ENCODE measurements around the gene MXI1. TPM values are rescaled to one million over a fixed set of nuclear protein-coding genes. Genes with fewer than 3 reads are reported as not detected.

MXI1 gene
- polyA plus RNA-seq, 1 experiment: 17.1 TPM

DNA sequence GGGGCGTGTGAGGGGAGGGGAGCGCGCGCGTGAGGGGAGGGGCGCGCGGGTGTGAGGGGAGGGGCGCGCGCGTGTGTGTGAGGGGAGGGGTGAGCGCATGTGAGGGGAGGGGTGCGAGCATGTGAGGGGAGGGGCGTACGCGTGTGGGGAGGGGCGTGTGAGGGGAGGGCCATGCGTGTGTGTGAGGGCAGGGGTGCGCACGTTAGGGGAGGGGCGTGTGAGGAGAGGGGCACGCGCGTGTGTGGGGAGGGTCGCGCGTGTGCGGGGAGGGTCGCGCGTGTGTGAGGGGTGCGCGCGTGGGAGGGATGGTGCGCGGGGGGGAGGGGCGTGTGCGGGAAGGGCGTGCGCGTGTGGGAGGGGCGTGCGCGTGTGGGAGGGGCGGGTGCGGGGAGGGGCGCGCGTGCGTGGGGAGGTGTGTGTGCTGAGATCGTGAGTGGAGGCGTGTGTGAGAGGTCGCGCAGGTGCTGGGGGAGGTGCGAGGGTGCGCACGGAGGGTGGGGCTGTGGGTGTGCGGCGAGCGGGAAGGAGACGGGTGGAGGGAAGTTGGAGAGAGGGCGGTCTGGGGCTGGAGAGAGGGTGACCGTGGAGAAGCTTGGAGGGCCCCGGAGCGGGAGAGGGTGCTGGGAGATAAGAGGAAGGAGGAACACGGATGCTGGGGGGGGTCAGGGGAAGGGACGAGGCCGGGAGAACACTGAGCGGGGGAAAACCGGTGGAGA lies 19.7 kb downstream of the MXI1 start:
- ChIA-PET CTCF (interaction anchor here (0.6 kb wide), 1 partner anchor 89 kb away, joined by 4 read pairs; no protein-coding TSS in a partner anchor), POLR2A (no interaction called here)
- peak overlapping the region; percentile 94 for H3K4me3 ChIP-seq (ENCODE audit: low read depth, low read length)
- DNase-seq (ENCODE audit: low read depth): no peak
- TF ChIP-seq, protein P1, sequence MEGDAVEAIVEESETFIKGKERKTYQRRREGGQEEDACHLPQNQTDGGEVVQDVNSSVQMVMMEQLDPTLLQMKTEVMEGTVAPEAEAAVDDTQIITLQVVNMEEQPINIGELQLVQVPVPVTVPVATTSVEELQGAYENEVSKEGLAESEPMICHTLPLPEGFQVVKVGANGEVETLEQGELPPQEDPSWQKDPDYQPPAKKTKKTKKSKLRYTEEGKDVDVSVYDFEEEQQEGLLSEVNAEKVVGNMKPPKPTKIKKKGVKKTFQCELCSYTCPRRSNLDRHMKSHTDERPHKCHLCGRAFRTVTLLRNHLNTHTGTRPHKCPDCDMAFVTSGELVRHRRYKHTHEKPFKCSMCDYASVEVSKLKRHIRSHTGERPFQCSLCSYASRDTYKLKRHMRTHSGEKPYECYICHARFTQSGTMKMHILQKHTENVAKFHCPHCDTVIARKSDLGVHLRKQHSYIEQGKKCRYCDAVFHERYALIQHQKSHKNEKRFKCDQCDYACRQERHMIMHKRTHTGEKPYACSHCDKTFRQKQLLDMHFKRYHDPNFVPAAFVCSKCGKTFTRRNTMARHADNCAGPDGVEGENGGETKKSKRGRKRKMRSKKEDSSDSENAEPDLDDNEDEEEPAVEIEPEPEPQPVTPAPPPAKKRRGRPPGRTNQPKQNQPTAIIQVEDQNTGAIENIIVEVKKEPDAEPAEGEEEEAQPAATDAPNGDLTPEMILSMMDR (IDR thresholded peaks at IDR 0.05; ENCODE audit: insufficient read depth, low read depth, low read length): no peak
- no peaks in the 10 kb centered on the region for H3K27me3 ChIP-seq (ENCODE audit: control insufficient read depth, insufficient read depth, low read length)
- peaks cover 1% of the 10 kb centered on the region for H3K36me3 ChIP-seq (ENCODE audit: control insufficient read depth, insufficient read depth, low read length)

DNA sequence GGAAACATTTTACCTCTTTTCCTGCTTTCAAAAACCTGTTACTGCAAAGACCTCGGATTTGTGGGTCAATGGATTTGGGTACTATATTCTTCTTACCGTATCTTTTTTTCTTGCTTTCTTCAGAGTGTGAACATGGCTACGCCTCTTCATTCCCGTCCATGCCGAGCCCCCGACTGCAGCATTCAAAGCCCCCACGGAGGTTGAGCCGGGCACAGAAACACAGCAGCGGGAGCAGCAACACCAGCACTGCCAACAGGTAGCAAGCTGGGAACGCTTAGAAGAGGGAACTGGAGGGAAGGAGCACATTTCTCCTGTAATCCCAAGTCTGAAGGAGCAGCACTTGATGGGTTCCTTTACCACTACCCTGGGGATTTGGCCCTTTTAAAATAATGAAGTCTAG lies 20.7 kb downstream of the MXI1 start:
- no peak for DNase-seq (ENCODE audit: low read depth)
- CTCF ChIA-PET: no interaction called here
- peaks cover 1% of the 10 kb centered on the region for H3K36me3 ChIP-seq (ENCODE audit: control insufficient read depth, insufficient read depth, low read length)
- H3K4me3 ChIP-seq (ENCODE audit: low read depth, low read length): no peak overlapping the region
- POLR2A ChIA-PET: no interaction called here
- no peaks in the 10 kb centered on the region for H3K27me3 ChIP-seq (ENCODE audit: control insufficient read depth, insufficient read depth, low read length)
- TF ChIP-seq, protein P1 (IDR thresholded peaks at IDR 0.05; ENCODE audit: insufficient read depth, low read depth, low read length): no peak

DNA sequence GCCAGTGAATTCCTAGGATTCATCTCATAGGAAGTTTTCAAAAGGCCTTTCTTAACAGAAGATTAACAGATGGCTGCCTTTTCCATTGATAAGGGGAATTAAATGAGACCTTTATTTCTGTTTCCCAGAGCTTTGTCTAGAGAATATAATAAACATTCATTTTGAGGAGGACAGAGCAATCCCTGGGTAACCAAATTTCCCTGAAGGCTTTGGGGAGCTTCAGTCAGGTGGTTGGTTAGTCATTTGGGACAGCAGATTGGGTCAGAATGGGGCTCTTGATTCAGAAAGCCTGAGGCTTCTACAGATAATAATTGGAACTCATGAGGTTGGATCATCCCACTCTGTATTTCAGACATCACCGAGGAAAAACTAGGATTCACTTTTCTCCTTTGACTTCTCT lies 21.8 kb downstream of the MXI1 start:
- H3K4me3 ChIP-seq (ENCODE audit: low read depth, low read length): no peak overlapping the region
- DNase-seq (ENCODE audit: low read depth): no peak
- ChIA-PET POLR2A (no interaction called here), CTCF (interaction anchor here (0.6 to 1.6 kb wide), 5 partner anchors 9 to 217 kb away, joined by 3 to 8 read pairs (median 3); no protein-coding TSS in a partner anchor)
- TF ChIP-seq, protein P1 (IDR thresholded peaks at IDR 0.05; ENCODE audit: insufficient read depth, low read depth, low read length): no peak
- no peaks in the 10 kb centered on the region for H3K27me3 ChIP-seq (ENCODE audit: control insufficient read depth, insufficient read depth, low read length)
- H3K36me3 ChIP-seq (ENCODE audit: control insufficient read depth, insufficient read depth, low read length): peaks cover 1% of the 10 kb centered on the region

DNA sequence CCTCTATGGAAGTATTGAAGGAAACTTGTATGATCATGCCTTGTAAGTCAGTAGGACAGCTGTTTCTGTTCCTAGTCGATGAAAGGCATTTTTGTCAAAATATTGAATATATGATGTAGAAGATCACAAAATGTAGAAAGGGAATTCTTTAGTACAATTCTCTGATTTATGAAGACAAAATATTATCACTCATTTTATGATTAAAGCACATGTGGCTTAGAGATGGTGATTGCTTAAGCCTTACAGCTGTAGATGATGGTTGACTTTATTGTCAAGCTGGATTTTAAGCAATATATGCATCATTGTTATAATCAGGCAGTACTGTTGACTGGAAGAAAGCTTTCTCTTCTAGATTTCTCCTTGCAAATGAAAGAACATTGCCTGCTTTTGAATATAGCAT lies 26.4 kb downstream of the MXI1 start:
- ChIA-PET POLR2A (no interaction called here), CTCF (no interaction called here)
- DNase-seq (ENCODE audit: low read depth): no peak
- Histone ChIP-seq H3K36me3 (ENCODE audit: control insufficient read depth, insufficient read depth, low read length) (no peaks in the 10 kb centered on the region; the same call in 1 of the 2 replicates), H3K27me3 (ENCODE audit: control insufficient read depth, insufficient read depth, low read length) (no peaks in the 10 kb centered on the region), H3K4me3 (ENCODE audit: low read depth, low read length) (no peak overlapping the region)
- TF ChIP-seq, protein P1 (IDR thresholded peaks at IDR 0.05; ENCODE audit: insufficient read depth, low read depth, low read length): no peak

DNA sequence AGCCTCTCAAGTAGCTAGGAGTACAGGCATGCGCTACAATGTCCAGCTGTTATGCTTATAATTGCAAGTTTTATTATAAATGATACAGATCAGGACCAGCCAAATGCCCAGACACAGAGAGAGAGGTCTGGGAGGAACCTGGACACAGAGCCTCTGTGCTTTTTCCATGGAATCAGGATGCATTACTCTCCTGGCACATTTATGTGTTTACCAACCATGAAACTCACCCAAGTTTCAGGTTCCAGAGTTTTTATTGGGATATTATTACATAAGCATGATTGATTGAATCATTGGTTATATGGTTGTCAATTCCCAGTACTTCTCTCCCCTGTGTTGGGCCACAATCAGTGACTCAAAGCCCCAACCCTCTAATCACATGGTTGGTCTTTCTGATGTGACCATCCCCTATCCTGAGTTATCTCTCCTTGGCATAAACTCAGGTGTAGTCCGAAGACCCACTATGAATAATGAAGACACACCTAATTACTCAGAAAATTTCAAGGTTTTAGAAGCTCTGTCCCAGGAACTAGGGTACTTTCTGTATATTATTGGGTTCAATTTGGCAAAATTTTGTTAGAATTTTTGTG lies 30.6 kb downstream of the MXI1 start:
- DNase-seq (ENCODE audit: low read depth): no peak
- H3K4me3 ChIP-seq (ENCODE audit: low read depth, low read length): no peak overlapping the region
- TF ChIP-seq, protein P1 (IDR thresholded peaks at IDR 0.05; ENCODE audit: insufficient read depth, low read depth, low read length): no peak
- no peaks in the 10 kb centered on the region for H3K36me3 ChIP-seq (ENCODE audit: control insufficient read depth, insufficient read depth, low read length)
- POLR2A ChIA-PET: no interaction called here
- H3K27me3 ChIP-seq (ENCODE audit: control insufficient read depth, insufficient read depth, low read length): no peaks in the 10 kb centered on the region
- CTCF ChIA-PET: interaction anchor here (1.0 to 1.6 kb wide), 2 partner anchors 9 to 16 kb away, joined by 3 to 4 read pairs; no protein-coding TSS in a partner anchor
